ENCODE data around the gene CCDC157.

- TF ChIP-seq CTCF (IDR thresholded peaks at IDR 0.05; ENCODE audit: low read depth, low read length, poor library complexity, severe bottlenecking) = no peak
- TF ChIP-seq EZH2phosphoT487 (IDR thresholded peaks at IDR 0.05; ENCODE audit: borderline replicate concordance, low read length) = no peak
Observed at GRCh38 chr22:30425616-30426387, 69.0 kb downstream of the CCDC157 start, which contains the start of gene MTFP1.

All from DOHH2 (cell line).